H1 (cell line): ENCODE data around the gene MOB2. TPM values are rescaled to one million over a fixed set of nuclear protein-coding genes. Genes with fewer than 3 reads are reported as not detected.

Source experiments
- CTCF ChIA-PET: fragments of 300-600 bp; sonication (Branson Sonifier 250); formaldehyde crosslinking; loops from one replicate; lab custom pipeline; 2021; ENCODE audit not compliant: partially characterized antibody; lab: Charles Lee
- POLR2A ChIA-PET: fragments of 300-600 bp; sonication (Branson Sonifier 250); formaldehyde crosslinking; loops from one replicate; lab custom pipeline; 2021; ENCODE audit warnings: inconsistent platforms; ENCODE audit not compliant: partially characterized antibody; lab: Charles Lee
- DNase-seq, 2 experiments: peaks; one replicate each; pipeline versions ENCODE4 v3.0.0 to v3.0.0-alpha.2; 2010 to 2022; ENCODE audit warnings: low spot score in 2 of 2, low read depth in 1 of 2, mixed read lengths in 1 of 2
- FAIRE-seq: peaks from 2 replicates; lab custom pipeline; 2011; peaks lifted over from hg19 to GRCh38; lab: Jason Lieb, UNC
- H2AFZ ChIP-seq: 2 replicates; pipeline ENCODE4 v1.8.1; 2012; ENCODE audit warnings: low read length, inconsistent platforms
- H2AK5ac ChIP-seq: 2 replicates; pipeline ENCODE4 v1.6.1; 2013; ENCODE audit warnings: low read depth, low read length
- H2BK120ac ChIP-seq: replicated peaks from 2 replicates; pipeline ENCODE3; 2013; ENCODE audit warnings: low read depth, low read length, inconsistent platforms
- H2BK12ac ChIP-seq: 2 replicates; pipeline ENCODE4 v1.6.1; 2013; ENCODE audit warnings: low read depth, low read length
- H2BK15ac ChIP-seq: 2 replicates; pipeline ENCODE4 v1.6.1; 2013; ENCODE audit warnings: low read length
- H2BK20ac ChIP-seq: 2 replicates; pipeline ENCODE4 v1.6.1; 2013; ENCODE audit warnings: low read length
- H2BK5ac ChIP-seq: 2 replicates; pipeline ENCODE4 v1.6.1; 2013; ENCODE audit warnings: low read depth, low read length
- H3K14ac ChIP-seq: 2 replicates; pipeline ENCODE4 v1.6.1; 2013; ENCODE audit warnings: inconsistent platforms; ENCODE audit not compliant: insufficient read length
- H3K18ac ChIP-seq: 2 replicates; pipeline ENCODE4 v1.6.1; 2013; ENCODE audit warnings: low read length; ENCODE audit errors: extremely low read depth
- H3K23ac ChIP-seq: 2 replicates; pipeline ENCODE4 v1.6.1; 2013; ENCODE audit warnings: inconsistent platforms; ENCODE audit not compliant: insufficient read length
- H3K23me2 ChIP-seq: 2 replicates; pipeline ENCODE4 v1.6.1; 2013; ENCODE audit warnings: low read depth, low read length
- H3K27ac ChIP-seq: 2 replicates; pipeline ENCODE4 v1.6.1; 2011; ENCODE audit warnings: low read depth, low read length, inconsistent platforms
- H3K27me3 ChIP-seq, 4 experiments: replicated peaks in 1 of 4; 1 replicate in 1 of 4; 2 replicates in 3 of 4; pipeline versions ENCODE4 v1.6.1 to v1.8.1; 2011 to 2013; ENCODE audit warnings: low read length in 3 of 4, mild to moderate bottlenecking in 3 of 4, inconsistent platforms in 2 of 4, mixed read lengths in 2 of 4, moderate library complexity in 1 of 4; ENCODE audit not compliant: control insufficient read depth in 3 of 4, insufficient read depth in 3 of 4; ENCODE audit errors: extremely low read depth in 1 of 4
- H3K36me3 ChIP-seq, 4 experiments: 2 replicates each; pipeline versions ENCODE4 v1.6.1 to v1.8.1; 2011 to 2013; ENCODE audit warnings: mild to moderate bottlenecking in 4 of 4, low read length in 3 of 4, moderate library complexity in 2 of 4, control low read depth in 1 of 4, inconsistent platforms in 1 of 4; ENCODE audit not compliant: insufficient read depth in 4 of 4, control insufficient read depth in 2 of 4
- H3K4ac ChIP-seq: replicated peaks from 2 replicates; pipeline ENCODE3; 2013; ENCODE audit warnings: low read length, low read depth, mixed read lengths, inconsistent platforms; ENCODE audit not compliant: insufficient read length
- H3K4me1 ChIP-seq, 4 experiments: replicated peaks in 1 of 4; 1 replicate in 1 of 4; 2 replicates in 3 of 4; pipeline versions ENCODE4 v1.6.1 to v1.8.1; 2011 to 2013; ENCODE audit warnings: low read length in 3 of 4, inconsistent platforms in 2 of 4, mixed read lengths in 1 of 4; ENCODE audit not compliant: insufficient read depth in 4 of 4, control insufficient read depth in 3 of 4
- H3K4me2 ChIP-seq, 2 experiments: 2 replicates each; pipeline versions ENCODE4 v1.6.1 to v1.8.1; 2011 to 2013; ENCODE audit warnings: low read depth in 2 of 2, low read length in 2 of 2, control low read depth in 1 of 2, inconsistent platforms in 1 of 2, mild to moderate bottlenecking in 1 of 2; ENCODE audit not compliant: insufficient read depth in 1 of 2
- H3K4me3 ChIP-seq, 4 experiments: fragments of 200-600, 300-600 bp in 1 of 4; sonication (generic), shearing (Covaris generic), sonication (Bioruptor Twin) in 1 of 4; 2 replicates each; pipeline versions ENCODE4 v1.5.1 to v1.8.1; 2011 to 2016; ENCODE audit warnings: low read length in 4 of 4, low read depth in 3 of 4, control low read depth in 2 of 4, inconsistent platforms in 2 of 4, mild to moderate bottlenecking in 2 of 4, mixed read lengths in 1 of 4, moderate library complexity in 1 of 4; ENCODE audit not compliant: insufficient read depth in 2 of 4; ENCODE audit errors: extremely low read depth in 1 of 4
- H3K56ac ChIP-seq: replicated peaks from 2 replicates; pipeline ENCODE3; 2013; ENCODE audit warnings: low read depth, mild to moderate bottlenecking, mixed read lengths, low read length, inconsistent platforms; ENCODE audit not compliant: insufficient read length
- H3K79me1 ChIP-seq: 2 replicates; pipeline ENCODE4 v1.6.1; 2013; ENCODE audit warnings: low read depth, low read length, control low read depth
- H3K79me2 ChIP-seq, 2 experiments: 2 replicates each; pipeline versions ENCODE4 v1.6.1 to v1.8.1; 2012 to 2013; ENCODE audit warnings: low read length in 2 of 2, mild to moderate bottlenecking in 2 of 2, inconsistent platforms in 1 of 2; ENCODE audit not compliant: insufficient read depth in 2 of 2, control insufficient read depth in 1 of 2
- H3K9ac ChIP-seq, 4 experiments: replicated peaks in 1 of 4; 1 replicate in 1 of 4; 2 replicates in 3 of 4; pipeline versions ENCODE4 v1.6.1 to v1.8.1; 2011 to 2013; ENCODE audit warnings: low read depth in 3 of 4, low read length in 3 of 4, control low read depth in 2 of 4, mild to moderate bottlenecking in 2 of 4, moderate library complexity in 2 of 4, inconsistent platforms in 1 of 4; ENCODE audit errors: extremely low read depth in 1 of 4
- H3K9me3 ChIP-seq, 2 experiments: 2 replicates each; pipeline versions ENCODE4 v1.6.1 to v1.8.1; 2012 to 2013; ENCODE audit warnings: mild to moderate bottlenecking in 2 of 2, moderate library complexity in 2 of 2, control low read depth in 1 of 2, inconsistent platforms in 1 of 2, low read depth in 1 of 2, low read length in 1 of 2, mixed read lengths in 1 of 2; ENCODE audit not compliant: insufficient read depth in 2 of 2
- H4K20me1 ChIP-seq, 2 experiments: replicated peaks in 1 of 2; 2 replicates each; pipeline versions ENCODE3 to v1.8.1; 2011 to 2013; ENCODE audit warnings: inconsistent platforms in 2 of 2, low read length in 2 of 2, mild to moderate bottlenecking in 1 of 2; ENCODE audit not compliant: insufficient read depth in 2 of 2, control insufficient read depth in 1 of 2
- H4K5ac ChIP-seq: 2 replicates; pipeline ENCODE4 v1.6.1; 2013; ENCODE audit warnings: low read length, low read depth, mixed read lengths, inconsistent platforms; ENCODE audit not compliant: insufficient read length
- H4K8ac ChIP-seq: 2 replicates; pipeline ENCODE4 v1.8.0; 2013; ENCODE audit warnings: mild to moderate bottlenecking, moderate library complexity, low read length, inconsistent platforms; ENCODE audit not compliant: insufficient read depth; ENCODE audit errors: extremely low read depth
- H4K91ac ChIP-seq: replicated peaks from 2 replicates; pipeline ENCODE3; 2013; ENCODE audit warnings: low read length, mixed read lengths, inconsistent platforms; ENCODE audit not compliant: insufficient read length
- CBX5 ChIP-seq: fragments of 300-800, 300-1000 bp; sonication (generic); IDR thresholded peaks from 2 replicates; pipeline ENCODE4 v1.7.1; 2016; ENCODE audit warnings: antibody characterized with exemption, low read length, low read depth
- EP300 ChIP-seq, 2 experiments: IDR thresholded peaks; 1 replicate in 1 of 2; 2 replicates in 1 of 2; pipeline ENCODE4 v1.6.1; 2011 to 2012; ENCODE audit warnings: low read depth in 2 of 2, low read length in 2 of 2, mild to moderate bottlenecking in 2 of 2, borderline replicate concordance in 1 of 2, inconsistent platforms in 1 of 2, moderate library complexity in 1 of 2
- GABPA ChIP-seq: IDR thresholded peaks from 2 replicates; pipeline ENCODE4 v1.6.1; 2011; ENCODE audit warnings: mild to moderate bottlenecking, low read length, moderate library complexity, borderline replicate concordance; ENCODE audit not compliant: insufficient read depth
- GTF2F1 ChIP-seq: IDR thresholded peaks from 2 replicates; pipeline ENCODE4 v1.6.1; 2012; ENCODE audit warnings: low read depth, low read length, improper control_type of control experiment, borderline replicate concordance
- POU5F1 ChIP-seq: IDR thresholded peaks from 2 replicates; pipeline ENCODE4 v1.6.1; 2011; ENCODE audit warnings: low read depth, mild to moderate bottlenecking, low read length, moderate library complexity
- RBBP5 ChIP-seq: IDR thresholded peaks from 2 replicates; pipeline ENCODE4 v1.7.1; 2012; ENCODE audit warnings: low read depth, mild to moderate bottlenecking, inconsistent platforms, low read length, moderate library complexity, borderline replicate concordance
- TBP ChIP-seq: IDR thresholded peaks from 2 replicates; pipeline ENCODE4 v1.6.1; 2011; ENCODE audit warnings: low read depth, low read length, improper control_type of control experiment
- WGBS, 2 experiments: shearing (Covaris generic) in 1 of 2; methylation state at CpG; one replicate each; pipeline versions ENCODE4 v1.1.6 to v1.1.7; 2013 to 2015; ENCODE audit warnings: low lambda C conversion rate in 2 of 2, mixed read lengths in 2 of 2, inconsistent platforms in 1 of 2, low coverage in 1 of 2, missing lambda C conversion rate in 1 of 2; ENCODE audit not compliant: insufficient replicate concordance in 2 of 2, insufficient coverage in 1 of 2, insufficient read length in 1 of 2; ENCODE audit errors: extremely low coverage in 1 of 2, missing lambda C conversion rate in 1 of 2; 5-methylcytosine and 5-hydroxymethylcytosine counted together
- polyA plus RNA-seq, 7 experiments: library from polyadenylated mRNA; depleted of rRNA in 3 of 7; stranded (reverse) in 5 of 7; unstranded in 2 of 7; fragments of >200 nt in 5 of 7; fragments of 200-250 nt in 2 of 7; gene quantifications; 1 replicate in 5 of 7; 2 replicates in 1 of 7; 4 replicates in 1 of 7; pipeline versions ENCODE4 v1.2.1 to v1.2.3, GENCODE V29; 2011 to 2013; ENCODE audit warnings: missing spikeins in 2 of 7, mixed read lengths in 2 of 7
- total RNA-seq: library from RNA; stranded (reverse); fragmentation: NEBNext Ultra II Directional; extraction: Animal tissue kit (Norgen Biotek cat#: 25700); gene quantifications from 2 replicates; pipeline ENCODE4 v1.2.1, GENCODE V29; 2021

MOB2 gene
- total and polyA plus RNA-seq, 2 of the 8 experiments (the other 6 are each of a cell fraction or from before 2014, with no cell fraction given), result 18.6 to 28.2 TPM

- H3K18ac ChIP-seq, result no peak overlapping the region
- H4K91ac ChIP-seq, result no peak overlapping the region
- H3K4me3 ChIP-seq, result no peak overlapping the region
- POLR2A ChIA-PET, result no interaction called here
- TF ChIP-seq TBP, result no peak
- TF ChIP-seq EP300 (IDR thresholded peaks at IDR 0.05; ENCODE audit: borderline replicate concordance in 1 of 2, low read depth in 2 of 2, low read length in 2 of 2), result no peak
- TF ChIP-seq CBX5, result no peak
- no peak for TF ChIP-seq RBBP5
- no peak for TF ChIP-seq POU5F1
- no peak for TF ChIP-seq GABPA
- TF ChIP-seq GTF2F1, result no peak
- peaks cover 0 to 13% (median 9%) of the 10 kb centered on the region in 4 experiments; a peak in 6 of 7 replicates for H3K4me1 ChIP-seq
- H3K56ac ChIP-seq, result no peak overlapping the region
- H2BK120ac ChIP-seq, result no peak overlapping the region
- H3K14ac ChIP-seq, result no peak overlapping the region
- no peak overlapping the region for H2BK20ac ChIP-seq
- H3K9ac ChIP-seq, result no peak overlapping the region
- no peak overlapping the region for H2BK12ac ChIP-seq
- FAIRE-seq, result no peak
- H3K27ac ChIP-seq, result no peak overlapping the region
- H3K79me1 ChIP-seq, result peaks cover 12% of the 10 kb centered on the region
- H2AK5ac ChIP-seq, result no peak overlapping the region
- no peaks in the 10 kb centered on the region for H3K36me3 ChIP-seq
- H4K20me1 ChIP-seq, result peaks cover 9 to 28% of the 10 kb centered on the region in 2 experiments
- H3K9me3 ChIP-seq, result no peaks in the 10 kb centered on the region; a peak in 1 of 4 replicates
- no peak overlapping the region for H3K4me2 ChIP-seq
- no peak overlapping the region; the same call in 1 of the 2 replicates for H4K8ac ChIP-seq
- no peak overlapping the region for H2BK15ac ChIP-seq
- no peak overlapping the region; the same call in 1 of the 2 replicates for H2BK5ac ChIP-seq
- WGBS, 2 experiments, result 88% methylated on average over 15 of the region's 15 CpGs; no CpG with 5 or more reads in 1 of the 2 experiments
- H3K79me2 ChIP-seq, result peaks cover 2 to 13% of the 10 kb centered on the region in 2 experiments; a peak in 1 of 4 replicates
- no peak overlapping the region for H3K4ac ChIP-seq
- no peak overlapping the region for H4K5ac ChIP-seq
- CTCF ChIA-PET, result interaction anchor here (0.6 to 0.8 kb wide), 2 partner anchors 11 to 235 kb away, joined by 3 to 4 read pairs; no protein-coding TSS in a partner anchor
- no peak for DNase-seq
- H2AFZ ChIP-seq, result no peak overlapping the region
- H3K27me3 ChIP-seq, result no peaks in the 10 kb centered on the region; a peak in 1 of 7 replicates
- no peak overlapping the region for H3K23ac ChIP-seq
- H3K23me2 ChIP-seq, result no peaks in the 10 kb centered on the region
Measured at GRCh38 chr11:1433568-1433967, 53.0 kb downstream of the MOB2 start.
